Measurements from ENCODE around the gene MAML1. TPM values are rescaled to one million over a fixed set of nuclear protein-coding genes. Genes with fewer than 3 reads are reported as not detected.

The MAML1 gene
- total RNA-seq, 1 donor from 2014 or later = 11.8 TPM

DNA sequence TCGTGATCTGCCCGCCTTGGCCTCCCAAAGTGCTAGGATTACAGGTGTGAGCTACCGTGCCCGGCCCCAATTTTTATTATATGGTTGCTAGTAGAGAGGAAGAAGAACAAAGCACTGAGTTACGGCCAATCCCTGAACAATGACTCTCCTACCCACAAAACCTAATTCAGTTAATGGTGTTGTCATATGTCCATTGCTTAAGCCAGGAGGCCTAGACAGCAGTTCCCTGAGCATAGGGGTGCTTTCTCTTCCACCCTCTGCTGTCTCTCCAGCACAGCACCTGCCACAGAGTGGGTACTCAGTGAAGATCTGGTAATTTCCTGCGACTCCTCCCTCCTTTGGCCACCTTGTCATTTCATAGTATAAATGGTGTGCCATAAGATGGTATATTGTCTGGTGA is 39.7 kb downstream of the MAML1 start:
- Histone ChIP-seq H3K27ac (replicated peaks) (no peak overlapping the region), H3K4me3 (no peak overlapping the region), H3K36me3 (peaks cover 83% of the 10 kb centered on the region), H3K9me3 (replicated peaks) (no peaks in the 10 kb centered on the region), H3K4me1 (peaks cover 17% of the 10 kb centered on the region), H3K27me3 (ENCODE audit: low read depth) (no peaks in the 10 kb centered on the region)
- intact Hi-C loops (cut with micrococcal nuclease) = no loop called here
- TF ChIP-seq CTCF (IDR thresholded peaks at IDR 0.05; ENCODE audit: borderline replicate concordance) = no peak
- no peak for DNase-seq

DNA sequence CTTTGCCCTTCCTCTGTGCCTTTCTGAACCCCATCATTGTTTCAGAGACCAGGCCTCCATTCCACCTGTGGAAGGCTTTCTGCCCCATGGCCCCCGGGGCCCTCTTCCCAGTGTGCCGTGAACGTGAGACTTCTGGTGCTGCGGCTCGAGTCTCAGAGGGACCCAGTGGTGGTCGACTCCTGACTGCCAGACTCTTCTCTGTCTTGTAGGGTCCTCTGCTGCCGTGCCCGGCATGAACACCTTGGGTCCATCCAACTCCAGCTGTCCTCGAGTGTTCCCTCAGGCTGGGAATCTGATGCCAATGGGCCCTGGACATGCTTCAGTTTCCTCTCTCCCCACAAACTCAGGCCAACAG is 41.0 kb downstream of the MAML1 start:
- Histone ChIP-seq H3K27me3 (ENCODE audit: low read depth) (no peaks in the 10 kb centered on the region), H3K4me3 (no peak overlapping the region), H3K27ac (replicated peaks) (no peak overlapping the region), H3K9me3 (replicated peaks) (no peaks in the 10 kb centered on the region), H3K36me3 (peaks cover 93% of the 10 kb centered on the region), H3K4me1 (peaks cover 14% of the 10 kb centered on the region)
- no peak for DNase-seq
- TF ChIP-seq CTCF (IDR thresholded peaks at IDR 0.05; ENCODE audit: borderline replicate concordance) = no peak
- intact Hi-C loops (cut with micrococcal nuclease) = no loop called here

DNA sequence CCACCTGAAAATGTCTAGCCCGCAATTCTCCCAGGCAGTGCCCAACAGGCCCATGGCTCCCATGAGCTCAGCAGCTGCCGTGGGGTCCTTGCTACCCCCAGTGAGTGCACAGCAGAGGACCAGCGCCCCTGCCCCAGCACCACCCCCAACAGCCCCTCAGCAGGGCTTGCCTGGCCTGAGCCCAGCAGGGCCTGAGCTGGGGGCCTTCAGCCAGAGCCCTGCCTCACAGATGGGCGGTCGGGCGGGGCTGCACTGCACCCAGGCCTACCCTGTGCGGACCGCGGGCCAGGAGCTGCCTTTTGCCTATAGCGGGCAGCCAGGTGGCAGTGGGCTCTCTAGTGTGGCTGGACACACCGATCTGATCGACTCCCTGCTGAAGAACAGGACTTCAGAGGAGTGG is 41.8 kb downstream of the MAML1 start:
- no peak for DNase-seq
- no peak for TF ChIP-seq CTCF (IDR thresholded peaks at IDR 0.05; ENCODE audit: borderline replicate concordance)
- H3K4me1 ChIP-seq = peaks cover 10% of the 10 kb centered on the region
- no peak overlapping the region for H3K4me3 ChIP-seq
- intact Hi-C loops (cut with micrococcal nuclease) = no loop called here
- no peaks in the 10 kb centered on the region for H3K9me3 ChIP-seq (replicated peaks)
- H3K27me3 ChIP-seq (ENCODE audit: low read depth) = no peaks in the 10 kb centered on the region
- no peak overlapping the region for H3K27ac ChIP-seq (replicated peaks)
- peaks cover 87% of the 10 kb centered on the region for H3K36me3 ChIP-seq

DNA sequence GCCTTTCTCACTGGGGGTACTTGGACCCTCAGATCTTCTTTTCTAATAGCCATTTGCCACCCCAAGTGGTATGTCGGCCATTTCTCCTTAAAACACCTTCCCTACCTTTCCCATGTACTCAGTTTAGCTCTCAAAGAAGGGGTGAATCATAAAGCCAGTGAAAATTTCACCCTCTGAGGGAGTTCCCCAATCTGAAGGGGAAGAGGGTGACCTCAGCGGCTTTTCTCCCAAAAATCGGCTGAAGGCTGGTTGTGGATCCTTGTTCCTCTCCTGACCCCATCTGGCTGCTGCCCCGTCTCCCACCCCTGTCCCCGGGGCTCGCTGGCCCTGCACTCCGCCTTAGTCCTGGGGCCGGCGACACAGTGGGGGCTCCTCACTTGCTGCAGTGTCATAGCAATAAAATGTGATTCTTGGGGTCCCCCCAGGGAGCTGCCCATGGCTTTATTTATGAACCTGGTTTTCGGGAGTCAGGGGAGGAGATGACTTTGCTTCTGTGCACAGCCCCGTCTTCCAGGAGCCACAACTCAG is 43.9 kb downstream of the MAML1 start:
- intact Hi-C loops (cut with micrococcal nuclease) = no loop called here
- H3K4me1 ChIP-seq = peaks cover 10% of the 10 kb centered on the region
- H3K4me3 ChIP-seq = no peak overlapping the region
- no peak overlapping the region for H3K27ac ChIP-seq (replicated peaks)
- TF ChIP-seq CTCF (IDR thresholded peaks at IDR 0.05; ENCODE audit: borderline replicate concordance) = no peak
- peaks cover 72% of the 10 kb centered on the region for H3K36me3 ChIP-seq
- no peaks in the 10 kb centered on the region for H3K27me3 ChIP-seq (ENCODE audit: low read depth)
- no peak for DNase-seq
- no peaks in the 10 kb centered on the region for H3K9me3 ChIP-seq (replicated peaks)

GRCh38 chr5:179777456-179777855 is 44.8 kb downstream of the MAML1 start:
- no peaks in the 10 kb centered on the region for H3K9me3 ChIP-seq (replicated peaks)
- no peak for DNase-seq
- H3K27me3 ChIP-seq (ENCODE audit: low read depth) = no peaks in the 10 kb centered on the region
- peaks cover 10% of the 10 kb centered on the region for H3K4me1 ChIP-seq
- no peak overlapping the region for H3K4me3 ChIP-seq
- intact Hi-C loops (cut with micrococcal nuclease) = no loop called here
- no peak for TF ChIP-seq CTCF (IDR thresholded peaks at IDR 0.05; ENCODE audit: borderline replicate concordance)
- H3K27ac ChIP-seq (replicated peaks) = no peak overlapping the region
- peaks cover 62% of the 10 kb centered on the region for H3K36me3 ChIP-seq

- Histone ChIP-seq H3K36me3 (peaks cover 57% of the 10 kb centered on the region), H3K4me1 (peaks cover 10% of the 10 kb centered on the region), H3K27me3 (ENCODE audit: low read depth) (no peaks in the 10 kb centered on the region), H3K9me3 (replicated peaks) (no peaks in the 10 kb centered on the region), H3K4me3 (no peak overlapping the region), H3K27ac (replicated peaks) (no peak overlapping the region)
- intact Hi-C loops (cut with micrococcal nuclease) = no loop called here
- no peak for TF ChIP-seq CTCF (IDR thresholded peaks at IDR 0.05; ENCODE audit: borderline replicate concordance)
- no peak for DNase-seq
Observed at GRCh38 chr5:179777909-179778308, 45.3 kb downstream of the MAML1 start.

Data from left ventricle myocardium inferior (tissue), 1 donor.